ENCODE results near the gene GNAO1. TPM values are rescaled to one million over a fixed set of nuclear protein-coding genes. Genes with fewer than 3 reads are reported as not detected.

GNAO1 gene
- total RNA-seq, 1 experiment from 2014 or later, result not detected

DNA sequence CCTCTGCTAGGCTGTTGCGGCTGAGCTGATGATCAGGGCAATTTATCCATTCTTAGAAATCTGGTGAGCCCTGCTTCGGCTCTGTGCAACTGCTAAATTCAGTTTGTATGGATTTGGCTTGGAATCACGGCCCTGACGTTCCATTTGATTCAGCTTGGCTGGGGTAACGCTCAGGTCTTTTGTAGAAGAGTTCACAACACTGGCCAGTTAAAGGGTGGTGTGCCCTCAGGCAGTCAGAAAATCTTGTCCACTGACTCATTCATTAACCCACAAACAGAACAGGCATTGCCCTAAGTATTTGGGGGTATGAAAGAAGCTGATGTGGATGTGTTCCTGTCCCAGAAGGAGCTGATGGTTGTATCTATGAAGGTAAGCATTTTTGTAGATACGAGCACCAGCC is 53.9 kb downstream of the GNAO1 start:
- TF ChIP-seq, protein P1, sequence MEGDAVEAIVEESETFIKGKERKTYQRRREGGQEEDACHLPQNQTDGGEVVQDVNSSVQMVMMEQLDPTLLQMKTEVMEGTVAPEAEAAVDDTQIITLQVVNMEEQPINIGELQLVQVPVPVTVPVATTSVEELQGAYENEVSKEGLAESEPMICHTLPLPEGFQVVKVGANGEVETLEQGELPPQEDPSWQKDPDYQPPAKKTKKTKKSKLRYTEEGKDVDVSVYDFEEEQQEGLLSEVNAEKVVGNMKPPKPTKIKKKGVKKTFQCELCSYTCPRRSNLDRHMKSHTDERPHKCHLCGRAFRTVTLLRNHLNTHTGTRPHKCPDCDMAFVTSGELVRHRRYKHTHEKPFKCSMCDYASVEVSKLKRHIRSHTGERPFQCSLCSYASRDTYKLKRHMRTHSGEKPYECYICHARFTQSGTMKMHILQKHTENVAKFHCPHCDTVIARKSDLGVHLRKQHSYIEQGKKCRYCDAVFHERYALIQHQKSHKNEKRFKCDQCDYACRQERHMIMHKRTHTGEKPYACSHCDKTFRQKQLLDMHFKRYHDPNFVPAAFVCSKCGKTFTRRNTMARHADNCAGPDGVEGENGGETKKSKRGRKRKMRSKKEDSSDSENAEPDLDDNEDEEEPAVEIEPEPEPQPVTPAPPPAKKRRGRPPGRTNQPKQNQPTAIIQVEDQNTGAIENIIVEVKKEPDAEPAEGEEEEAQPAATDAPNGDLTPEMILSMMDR (conservative IDR thresholded peaks at IDR 0.05; ENCODE audit: low read depth, low read length), result no peak
- TF ChIP-seq EZH2 (IDR thresholded peaks at IDR 0.05; ENCODE audit: borderline replicate concordance, low read depth, low read length, poor library complexity, severe bottlenecking), result no peak
- no peak for DNase-seq (ENCODE audit: low spot score)
- ChIA-PET POLR2A (ENCODE audit: low non-redundant PET) (no interaction called here), CTCF (no interaction called here)
- Histone ChIP-seq H3K27ac (ENCODE audit: low read depth, low read length, poor library complexity, severe bottlenecking) (no peak overlapping the region), H3K36me3 (ENCODE audit: insufficient read depth, low read length, poor library complexity, severe bottlenecking) (no peaks in the 10 kb centered on the region), H3K27me3 (replicated peaks; ENCODE audit: insufficient read depth, low read depth, low read length, poor library complexity) (no peaks in the 10 kb centered on the region), H3K9me3 (ENCODE audit: low read depth, low read length, poor library complexity, severe bottlenecking) (no peaks in the 10 kb centered on the region), H3K4me3 (ENCODE audit: low read depth, low read length, poor library complexity, severe bottlenecking) (no peak overlapping the region), H3K4me1 (ENCODE audit: insufficient read depth, low read length, poor library complexity, severe bottlenecking) (no peaks in the 10 kb centered on the region)
- intact Hi-C loops (cut with micrococcal nuclease; ENCODE audit: unreplicated experiment), result no loop called here
- no TSS peak for BruUV-seq (replicated peaks)

DNA sequence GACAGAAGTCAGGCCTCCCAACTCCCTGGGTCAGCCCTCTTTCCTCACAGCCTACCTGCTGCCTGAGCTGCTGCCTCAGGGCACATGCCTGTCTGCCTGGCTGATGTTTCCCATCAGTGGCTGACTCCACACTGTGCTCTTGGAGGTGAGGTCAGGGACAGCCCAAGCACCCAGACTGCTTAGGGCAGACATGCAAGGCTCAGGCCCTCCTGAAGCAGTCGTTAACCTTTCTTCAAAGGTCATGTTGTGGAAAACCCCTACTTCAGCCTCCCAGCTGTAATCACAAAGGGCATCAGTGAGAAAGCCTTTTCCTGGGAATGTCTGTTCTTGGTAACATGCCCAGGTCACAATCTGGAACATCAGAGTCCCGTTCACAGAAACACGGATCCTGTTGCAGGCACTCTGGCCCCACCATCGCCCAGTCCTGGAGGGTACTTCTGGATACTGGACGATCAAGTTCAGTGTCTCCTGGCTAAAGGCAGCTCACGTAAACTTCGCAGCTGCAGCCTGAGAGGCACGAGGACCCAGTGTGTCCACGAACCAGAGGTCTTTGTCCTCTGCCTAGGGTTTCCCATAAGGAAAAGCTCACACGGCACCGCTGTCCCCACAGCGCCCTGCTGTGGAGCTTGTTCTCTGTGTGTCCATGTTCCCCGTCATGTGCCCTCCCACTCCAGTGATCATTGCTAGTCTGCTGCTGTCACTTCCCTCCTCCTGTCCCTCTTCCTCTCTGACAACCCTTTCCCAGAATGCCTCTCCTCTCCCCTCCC is 54.9 kb downstream of the GNAO1 start:
- no TSS peak for BruUV-seq (replicated peaks)
- DNase-seq (ENCODE audit: low spot score), result no peak
- no peaks in the 10 kb centered on the region for H3K36me3 ChIP-seq (ENCODE audit: insufficient read depth, low read length, poor library complexity, severe bottlenecking)
- H3K4me3 ChIP-seq (ENCODE audit: low read depth, low read length, poor library complexity, severe bottlenecking), result no peak overlapping the region
- intact Hi-C loops (cut with micrococcal nuclease; ENCODE audit: unreplicated experiment), result no loop called here
- no peak overlapping the region for H3K27ac ChIP-seq (ENCODE audit: low read depth, low read length, poor library complexity, severe bottlenecking)
- ChIA-PET POLR2A (ENCODE audit: low non-redundant PET) (no interaction called here), CTCF (no interaction called here)
- TF ChIP-seq, protein P1 (conservative IDR thresholded peaks at IDR 0.05; ENCODE audit: low read depth, low read length), result no peak
- TF ChIP-seq EZH2 (IDR thresholded peaks at IDR 0.05; ENCODE audit: borderline replicate concordance, low read depth, low read length, poor library complexity, severe bottlenecking), result no peak
- H3K27me3 ChIP-seq (replicated peaks; ENCODE audit: insufficient read depth, low read depth, low read length, poor library complexity), result no peaks in the 10 kb centered on the region
- H3K9me3 ChIP-seq (ENCODE audit: low read depth, low read length, poor library complexity, severe bottlenecking), result no peaks in the 10 kb centered on the region
- H3K4me1 ChIP-seq (ENCODE audit: insufficient read depth, low read length, poor library complexity, severe bottlenecking), result no peaks in the 10 kb centered on the region

DNA sequence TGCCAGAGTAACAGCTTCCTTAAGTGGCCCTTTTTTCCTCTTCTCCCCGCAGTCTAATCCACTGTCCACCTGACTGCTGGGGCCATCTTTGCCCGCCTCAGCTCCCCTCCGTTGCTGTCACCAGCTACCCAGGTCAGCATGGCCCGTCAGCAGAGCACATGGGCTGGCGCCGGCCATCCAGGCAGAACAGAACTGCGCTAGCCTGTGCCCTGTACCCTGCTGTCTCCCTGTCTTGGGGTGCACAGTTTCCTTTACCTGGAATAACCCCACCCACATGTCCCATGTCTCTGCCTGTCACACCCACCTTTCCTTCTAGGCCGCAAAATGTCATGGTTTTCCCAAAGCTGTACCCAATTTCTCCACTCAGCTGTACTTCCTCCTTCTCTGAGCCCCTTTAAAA is 55.7 kb downstream of the GNAO1 start:
- TF ChIP-seq, protein P1 (conservative IDR thresholded peaks at IDR 0.05; ENCODE audit: low read depth, low read length), result no peak
- no peak for TF ChIP-seq EZH2 (IDR thresholded peaks at IDR 0.05; ENCODE audit: borderline replicate concordance, low read depth, low read length, poor library complexity, severe bottlenecking)
- no TSS peak for BruUV-seq (replicated peaks)
- no peaks in the 10 kb centered on the region for H3K4me1 ChIP-seq (ENCODE audit: insufficient read depth, low read length, poor library complexity, severe bottlenecking)
- intact Hi-C loops (cut with micrococcal nuclease; ENCODE audit: unreplicated experiment), result no loop called here
- no peaks in the 10 kb centered on the region for H3K9me3 ChIP-seq (ENCODE audit: low read depth, low read length, poor library complexity, severe bottlenecking)
- H3K27ac ChIP-seq (ENCODE audit: low read depth, low read length, poor library complexity, severe bottlenecking), result no peak overlapping the region
- CTCF ChIA-PET, result no interaction called here
- POLR2A ChIA-PET (ENCODE audit: low non-redundant PET), result no interaction called here
- no peak for DNase-seq (ENCODE audit: low spot score)
- H3K27me3 ChIP-seq (replicated peaks; ENCODE audit: insufficient read depth, low read depth, low read length, poor library complexity), result no peaks in the 10 kb centered on the region
- H3K36me3 ChIP-seq (ENCODE audit: insufficient read depth, low read length, poor library complexity, severe bottlenecking), result no peaks in the 10 kb centered on the region
- H3K4me3 ChIP-seq (ENCODE audit: low read depth, low read length, poor library complexity, severe bottlenecking), result no peak overlapping the region
